DND-41 (cell line): ENCODE measurements around the gene GRID1.

Experiments
- CTCF ChIP-seq: IDR thresholded peaks from 2 replicates; pipeline ENCODE4 v1.5.1; 2012; ENCODE audit warnings: borderline replicate concordance, low read length, moderate library complexity, mild to moderate bottlenecking; ENCODE audit not compliant: poor library complexity, severe bottlenecking; ENCODE audit errors: extremely low read depth
- EZH2 ChIP-seq: IDR thresholded peaks from 3 replicates; pipeline ENCODE4 v1.6.1; 2012; ENCODE audit warnings: borderline replicate concordance, low read depth, mild to moderate bottlenecking, moderate library complexity, low read length, inconsistent platforms; ENCODE audit not compliant: severe bottlenecking

- TF ChIP-seq CTCF (no peak), EZH2 (no peak)
These were observed 751.0 kb downstream of the GRID1 start for GRCh38 chr10:85615556-85615955.
